NB4 (cell line): ENCODE measurements around the gene RER1.

Source experiments
- CTCF ChIP-seq: IDR thresholded peaks from one replicate; pipeline ENCODE4 v1.5.1; 2012; ENCODE audit warnings: low read depth, low read length
- MAX ChIP-seq: IDR thresholded peaks from 2 replicates; pipeline ENCODE4 v1.6.1; 2011; ENCODE audit warnings: low read depth, low read length
- MYC ChIP-seq: IDR thresholded peaks from 2 replicates; pipeline ENCODE4 v1.6.1; 2011; ENCODE audit warnings: low read depth, low read length
- POLR2A ChIP-seq: IDR thresholded peaks from 2 replicates; pipeline ENCODE4 v1.6.1; 2011; ENCODE audit warnings: mild to moderate bottlenecking; ENCODE audit not compliant: insufficient read length; ENCODE audit errors: extremely low read depth

GRCh38 chr1:2344121-2344681, 47.4 kb upstream of the RER1 start:
- no peak for TF ChIP-seq CTCF
- no peak for TF ChIP-seq POLR2A
- no peak for TF ChIP-seq MAX
- TF ChIP-seq MYC, result no peak
